Measurements from ENCODE around the gene CHD5.

- TF ChIP-seq CTCF (conservative IDR thresholded peaks at IDR 0.05; ENCODE audit: low read length) (no peak), EZH2phosphoT487 (IDR thresholded peaks at IDR 0.05; ENCODE audit: borderline replicate concordance) (no peak)
Observed at GRCh38 chr1:6176779-6177178, 3.3 kb downstream of the CHD5 start.

All from Loucy (cell line).